WTC11 (cell line): Measurements from ENCODE around the gene MAMSTR. TPM values are rescaled to one million over a fixed set of nuclear protein-coding genes. Genes with fewer than 3 reads are reported as not detected.

Source experiments
- ATAC-seq: fragments of 200-7000 bp; cut with Tn5 transposase; 2 replicates; pipeline ENCODE4 v1.10.0; 2021; ENCODE audit warnings: mild to moderate bottlenecking, moderate library complexity
- CTCF ChIA-PET: fragments of 300-600 bp; sonication (Branson Sonifier 250); formaldehyde crosslinking; loops from one replicate; lab custom pipeline; 2021; ENCODE audit warnings: antibody characterized with exemption; lab: Charles Lee
- POLR2A ChIA-PET: fragments of 350-600 bp; sonication (Branson Sonifier 250); formaldehyde crosslinking; loops from one replicate; lab custom pipeline; 2021; ENCODE audit warnings: antibody characterized with exemption; lab: Charles Lee
- DNase-seq: peaks from one replicate; pipeline ENCODE4 v3.0.0; 2021; ENCODE audit warnings: low spot score
- H3K27ac Mint-ChIP-seq: 2 replicates; pipeline ENCODE4 v1.8.0; 2021; ENCODE audit warnings: mixed read lengths
- H3K27me3 Mint-ChIP-seq: 2 replicates; pipeline ENCODE4 v1.8.0; 2021; ENCODE audit warnings: low read depth, mild to moderate bottlenecking, moderate library complexity, mixed read lengths
- H3K36me3 Mint-ChIP-seq: 2 replicates; pipeline ENCODE4 v1.8.0; 2021; ENCODE audit warnings: mixed read lengths
- H3K4me1 Mint-ChIP-seq: 2 replicates; pipeline ENCODE4 v1.8.0; 2022; ENCODE audit warnings: mixed read lengths
- H3K4me3 Mint-ChIP-seq: 2 replicates; pipeline ENCODE4 v1.8.0; 2021; ENCODE audit warnings: mild to moderate bottlenecking, moderate library complexity, mixed read lengths
- H3K9me3 Mint-ChIP-seq: 2 replicates; pipeline ENCODE4 v1.8.0; 2021; ENCODE audit warnings: mixed read lengths
- ARID4B ChIP-seq: sonication (generic); formaldehyde crosslinking; IDR thresholded peaks from 2 replicates; pipeline ENCODE4 v1.8.0; 2023; ENCODE audit warnings: missing genetic modification reagents, mild to moderate bottlenecking, borderline replicate concordance
- CREB1 ChIP-seq: sonication (generic); formaldehyde crosslinking; IDR thresholded peaks from 2 replicates; pipeline ENCODE4 v1.8.0; 2023; ENCODE audit warnings: mild to moderate bottlenecking, missing genetic modification reagents
- ELF4 ChIP-seq: sonication (generic); formaldehyde crosslinking; IDR thresholded peaks from 2 replicates; pipeline ENCODE4 v1.8.1; 2022; ENCODE audit warnings: low read depth, mild to moderate bottlenecking, moderate library complexity, missing genetic modification reagents
- ESRRA ChIP-seq: sonication (generic); formaldehyde crosslinking; IDR thresholded peaks from 2 replicates; pipeline ENCODE4 v1.8.1; 2022; ENCODE audit warnings: mild to moderate bottlenecking, missing genetic modification reagents, borderline replicate concordance
- MXD4 ChIP-seq: fragments of 250-450 bp; sonication (Bioruptor Pico); IDR thresholded peaks from 2 replicates; pipeline ENCODE4 v1.8.0; 2021; ENCODE audit warnings: mild to moderate bottlenecking, moderate library complexity, borderline replicate concordance
- PRRX2 ChIP-seq: fragments of 250-450 bp; sonication (Bioruptor Pico); IDR thresholded peaks from 2 replicates; pipeline ENCODE4 v1.8.0; 2021; ENCODE audit warnings: mild to moderate bottlenecking
- RORB ChIP-seq: fragments of 250-450 bp; sonication (Bioruptor Pico); IDR thresholded peaks from 2 replicates; pipeline ENCODE4 v1.9.0; 2021; ENCODE audit warnings: mild to moderate bottlenecking
- SP1 ChIP-seq: sonication (generic); formaldehyde crosslinking; conservative IDR thresholded peaks from 2 replicates; pipeline ENCODE4 v1.8.1; 2022; ENCODE audit warnings: missing genetic modification reagents
- TCF7 ChIP-seq: sonication (generic); formaldehyde crosslinking; IDR thresholded peaks from 2 replicates; pipeline ENCODE4 v1.8.0; 2022; ENCODE audit warnings: mild to moderate bottlenecking, low read depth, missing genetic modification reagents, moderate library complexity
- ZBTB43 ChIP-seq: sonication (generic); formaldehyde crosslinking; IDR thresholded peaks from 2 replicates; pipeline ENCODE4 v1.8.1; 2023; ENCODE audit warnings: mild to moderate bottlenecking, missing genetic modification reagents
- ZNF219 ChIP-seq: sonication (generic); formaldehyde crosslinking; IDR thresholded peaks from 2 replicates; pipeline ENCODE4 v1.8.0; 2023; ENCODE audit warnings: missing genetic modification reagents, mild to moderate bottlenecking, borderline replicate concordance
- ZNF281 ChIP-seq: sonication (generic); formaldehyde crosslinking; IDR thresholded peaks from 2 replicates; pipeline ENCODE4 v1.8.0; 2023; ENCODE audit warnings: mild to moderate bottlenecking, missing genetic modification reagents
- total RNA-seq: library from RNA; stranded (reverse); gene quantifications from 3 replicates; pipeline ENCODE4 v1.2.3, GENCODE V29; 2021
- TF ChIP-seq, protein P1 (sequence below): sonication (generic); formaldehyde crosslinking; IDR thresholded peaks from 2 replicates; pipeline ENCODE4 v1.8.0; 2022; ENCODE audit warnings: mild to moderate bottlenecking, missing genetic modification reagents
- TF ChIP-seq, protein P2 (sequence below): sonication (generic); formaldehyde crosslinking; IDR thresholded peaks from 2 replicates; pipeline ENCODE4 v1.8.1; 2023; ENCODE audit warnings: mild to moderate bottlenecking, missing genetic modification reagents
- TF ChIP-seq, protein P3 (sequence below): sonication (generic); formaldehyde crosslinking; conservative IDR thresholded peaks from 2 replicates; pipeline ENCODE4 v1.8.1; 2022; ENCODE audit warnings: mild to moderate bottlenecking, missing genetic modification reagents

Gene MAMSTR
- total RNA-seq, 1 experiment from 2014 or later = 1.4 TPM

DNA sequence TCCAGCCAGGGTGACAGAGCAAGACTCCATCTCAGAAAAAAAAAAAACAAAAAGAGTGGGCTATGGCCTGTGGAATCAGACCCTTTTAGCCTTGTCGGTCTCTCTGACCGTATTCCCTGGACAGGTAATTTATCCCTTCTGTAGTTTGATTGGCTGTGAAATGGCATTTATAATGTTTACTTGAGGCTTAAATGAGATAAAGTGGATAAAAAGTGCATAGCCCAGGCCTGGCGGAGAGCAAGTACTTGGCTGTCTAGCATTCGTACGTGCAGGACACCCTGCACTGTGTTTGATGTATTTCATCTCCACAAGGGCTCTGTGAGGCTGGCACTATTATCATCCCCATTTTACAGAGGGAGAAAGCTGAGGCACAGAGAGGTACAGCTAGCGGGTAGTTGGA is 53.7 kb downstream of the MAMSTR start:
- CTCF ChIA-PET = interaction anchor here (1.8 kb wide), 1 partner anchor 10 kb away, joined by 4 read pairs; no protein-coding TSS in a partner anchor
- Mint-ChIP-seq H3K9me3 (peaks cover 15% of the 10 kb centered on the region), H3K36me3 (peaks cover 4% of the 10 kb centered on the region), H3K4me1 (no peaks in the 10 kb centered on the region), H3K27ac (no peak overlapping the region), H3K4me3 (no peak overlapping the region), H3K27me3 (peaks cover 9% of the 10 kb centered on the region)
- TF ChIP-seq PRRX2 (CRISPR knock-in tag) (no peak), ZBTB43 (CRISPR knock-in tag) (no peak), ZNF219 (CRISPR knock-in tag) (no peak), ESRRA (no peak), ARID4B (CRISPR knock-in tag) (no peak), ELF4 (CRISPR knock-in tag) (no peak), ZNF281 (CRISPR knock-in tag) (no peak), RORB (CRISPR knock-in tag) (no peak), TCF7 (CRISPR knock-in tag) (no peak), SP1 (no peak), CREB1 (CRISPR knock-in tag) (no peak), MXD4 (no peak)
- TF ChIP-seq, protein P1, sequence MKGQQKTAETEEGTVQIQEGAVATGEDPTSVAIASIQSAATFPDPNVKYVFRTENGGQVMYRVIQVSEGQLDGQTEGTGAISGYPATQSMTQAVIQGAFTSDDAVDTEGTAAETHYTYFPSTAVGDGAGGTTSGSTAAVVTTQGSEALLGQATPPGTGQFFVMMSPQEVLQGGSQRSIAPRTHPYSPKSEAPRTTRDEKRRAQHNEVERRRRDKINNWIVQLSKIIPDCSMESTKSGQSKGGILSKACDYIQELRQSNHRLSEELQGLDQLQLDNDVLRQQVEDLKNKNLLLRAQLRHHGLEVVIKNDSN (CRISPR knock-in tag) = no peak
- TF ChIP-seq, protein P2, sequence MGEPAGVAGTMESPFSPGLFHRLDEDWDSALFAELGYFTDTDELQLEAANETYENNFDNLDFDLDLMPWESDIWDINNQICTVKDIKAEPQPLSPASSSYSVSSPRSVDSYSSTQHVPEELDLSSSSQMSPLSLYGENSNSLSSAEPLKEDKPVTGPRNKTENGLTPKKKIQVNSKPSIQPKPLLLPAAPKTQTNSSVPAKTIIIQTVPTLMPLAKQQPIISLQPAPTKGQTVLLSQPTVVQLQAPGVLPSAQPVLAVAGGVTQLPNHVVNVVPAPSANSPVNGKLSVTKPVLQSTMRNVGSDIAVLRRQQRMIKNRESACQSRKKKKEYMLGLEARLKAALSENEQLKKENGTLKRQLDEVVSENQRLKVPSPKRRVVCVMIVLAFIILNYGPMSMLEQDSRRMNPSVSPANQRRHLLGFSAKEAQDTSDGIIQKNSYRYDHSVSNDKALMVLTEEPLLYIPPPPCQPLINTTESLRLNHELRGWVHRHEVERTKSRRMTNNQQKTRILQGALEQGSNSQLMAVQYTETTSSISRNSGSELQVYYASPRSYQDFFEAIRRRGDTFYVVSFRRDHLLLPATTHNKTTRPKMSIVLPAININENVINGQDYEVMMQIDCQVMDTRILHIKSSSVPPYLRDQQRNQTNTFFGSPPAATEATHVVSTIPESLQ (CRISPR knock-in tag) = no peak
- TF ChIP-seq, protein P3, sequence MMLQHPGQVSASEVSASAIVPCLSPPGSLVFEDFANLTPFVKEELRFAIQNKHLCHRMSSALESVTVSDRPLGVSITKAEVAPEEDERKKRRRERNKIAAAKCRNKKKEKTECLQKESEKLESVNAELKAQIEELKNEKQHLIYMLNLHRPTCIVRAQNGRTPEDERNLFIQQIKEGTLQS (CRISPR knock-in tag) = no peak
- DNase-seq = no peak
- POLR2A ChIA-PET = interaction anchor here (0.7 kb wide), 1 partner anchor 18 kb away, joined by 3 read pairs; no protein-coding TSS in a partner anchor
- no peak for ATAC-seq
